ENCODE measurements around the gene PFDN1. TPM values are rescaled to one million over a fixed set of nuclear protein-coding genes. Genes with fewer than 3 reads are reported as not detected.

Gene PFDN1
- total and polyA plus RNA-seq, 9 of the 15 experiments (the other 6 are each of a cell fraction or from before 2014, with no cell fraction given), result 45.5 to 215 (median 78.0) TPM

DNA sequence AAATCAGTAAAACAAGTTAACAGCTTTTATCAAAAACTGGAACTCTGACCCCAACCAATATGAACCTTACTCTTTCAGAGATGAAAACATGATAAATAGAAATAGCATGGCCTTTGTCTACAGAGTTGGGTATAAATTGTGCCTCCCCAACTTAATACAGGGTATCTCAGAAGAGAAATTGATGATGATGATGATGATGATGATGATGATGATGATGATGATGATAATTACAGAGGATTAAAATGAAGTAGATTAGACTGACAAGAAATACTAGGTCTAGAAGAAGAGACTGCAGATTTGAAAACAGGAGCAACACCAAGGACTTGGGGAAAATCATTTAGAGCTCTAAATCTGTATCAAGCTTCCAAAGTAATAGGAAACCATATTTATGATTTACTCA is 27.1 kb downstream of the PFDN1 start (continued):
- TF ChIP-seq, protein P1, sequence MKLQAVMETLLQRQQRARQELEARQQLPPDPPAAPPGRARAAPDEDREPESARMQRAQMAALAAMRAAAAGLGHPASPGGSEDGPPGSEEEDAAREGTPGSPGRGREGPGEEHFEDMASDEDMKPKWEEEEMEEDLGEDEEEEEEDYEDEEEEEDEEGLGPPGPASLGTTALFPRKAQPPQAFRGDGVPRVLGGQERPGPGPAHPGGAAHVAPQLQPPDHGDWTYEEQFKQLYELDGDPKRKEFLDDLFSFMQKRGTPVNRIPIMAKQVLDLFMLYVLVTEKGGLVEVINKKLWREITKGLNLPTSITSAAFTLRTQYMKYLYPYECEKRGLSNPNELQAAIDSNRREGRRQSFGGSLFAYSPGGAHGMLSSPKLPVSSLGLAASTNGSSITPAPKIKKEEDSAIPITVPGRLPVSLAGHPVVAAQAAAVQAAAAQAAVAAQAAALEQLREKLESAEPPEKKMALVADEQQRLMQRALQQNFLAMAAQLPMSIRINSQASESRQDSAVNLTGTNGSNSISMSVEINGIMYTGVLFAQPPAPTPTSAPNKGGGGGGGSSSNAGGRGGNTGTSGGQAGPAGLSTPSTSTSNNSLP (IDR thresholded peaks at IDR 0.05; ENCODE audit: borderline replicate concordance, low read depth, low read length), result no peak
- no peak for TF ChIP-seq EZH2 (IDR thresholded peaks at IDR 0.05; ENCODE audit: borderline replicate concordance, low read depth, low read length)
- TF ChIP-seq, protein P2, sequence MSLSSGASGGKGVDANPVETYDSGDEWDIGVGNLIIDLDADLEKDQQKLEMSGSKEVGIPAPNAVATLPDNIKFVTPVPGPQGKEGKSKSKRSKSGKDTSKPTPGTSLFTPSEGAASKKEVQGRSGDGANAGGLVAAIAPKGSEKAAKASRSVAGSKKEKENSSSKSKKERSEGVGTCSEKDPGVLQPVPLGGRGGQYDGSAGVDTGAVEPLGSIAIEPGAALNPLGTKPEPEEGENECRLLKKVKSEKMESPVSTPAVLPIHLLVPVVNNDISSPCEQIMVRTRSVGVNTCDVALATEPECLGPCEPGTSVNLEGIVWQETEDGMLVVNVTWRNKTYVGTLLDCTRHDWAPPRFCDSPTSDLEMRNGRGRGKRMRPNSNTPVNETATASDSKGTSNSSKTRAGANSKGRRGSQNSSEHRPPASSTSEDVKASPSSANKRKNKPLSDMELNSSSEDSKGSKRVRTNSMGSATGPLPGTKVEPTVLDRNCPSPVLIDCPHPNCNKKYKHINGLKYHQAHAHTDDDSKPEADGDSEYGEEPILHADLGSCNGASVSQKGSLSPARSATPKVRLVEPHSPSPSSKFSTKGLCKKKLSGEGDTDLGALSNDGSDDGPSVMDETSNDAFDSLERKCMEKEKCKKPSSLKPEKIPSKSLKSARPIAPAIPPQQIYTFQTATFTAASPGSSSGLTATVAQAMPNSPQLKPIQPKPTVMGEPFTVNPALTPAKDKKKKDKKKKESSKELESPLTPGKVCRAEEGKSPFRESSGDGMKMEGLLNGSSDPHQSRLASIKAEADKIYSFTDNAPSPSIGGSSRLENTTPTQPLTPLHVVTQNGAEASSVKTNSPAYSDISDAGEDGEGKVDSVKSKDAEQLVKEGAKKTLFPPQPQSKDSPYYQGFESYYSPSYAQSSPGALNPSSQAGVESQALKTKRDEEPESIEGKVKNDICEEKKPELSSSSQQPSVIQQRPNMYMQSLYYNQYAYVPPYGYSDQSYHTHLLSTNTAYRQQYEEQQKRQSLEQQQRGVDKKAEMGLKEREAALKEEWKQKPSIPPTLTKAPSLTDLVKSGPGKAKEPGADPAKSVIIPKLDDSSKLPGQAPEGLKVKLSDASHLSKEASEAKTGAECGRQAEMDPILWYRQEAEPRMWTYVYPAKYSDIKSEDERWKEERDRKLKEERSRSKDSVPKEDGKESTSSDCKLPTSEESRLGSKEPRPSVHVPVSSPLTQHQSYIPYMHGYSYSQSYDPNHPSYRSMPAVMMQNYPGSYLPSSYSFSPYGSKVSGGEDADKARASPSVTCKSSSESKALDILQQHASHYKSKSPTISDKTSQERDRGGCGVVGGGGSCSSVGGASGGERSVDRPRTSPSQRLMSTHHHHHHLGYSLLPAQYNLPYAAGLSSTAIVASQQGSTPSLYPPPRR (CRISPR knock-in tag; IDR thresholded peaks at IDR 0.05; ENCODE audit: borderline replicate concordance), result no peak
- no peak for TF ChIP-seq ERF (CRISPR knock-in tag; IDR thresholded peaks at IDR 0.05)

Measured in K562 (cell line).